GM19455 (cell line): ENCODE results near the gene TRPV4.

ENCODE experiments used
- ATAC-seq: cut with Tn5 transposase; IDR thresholded peaks from one replicate; pipeline ENCODE4 v1.9.1; 2021; ENCODE audit not compliant: unreplicated experiment

Gene TRPV4

DNA sequence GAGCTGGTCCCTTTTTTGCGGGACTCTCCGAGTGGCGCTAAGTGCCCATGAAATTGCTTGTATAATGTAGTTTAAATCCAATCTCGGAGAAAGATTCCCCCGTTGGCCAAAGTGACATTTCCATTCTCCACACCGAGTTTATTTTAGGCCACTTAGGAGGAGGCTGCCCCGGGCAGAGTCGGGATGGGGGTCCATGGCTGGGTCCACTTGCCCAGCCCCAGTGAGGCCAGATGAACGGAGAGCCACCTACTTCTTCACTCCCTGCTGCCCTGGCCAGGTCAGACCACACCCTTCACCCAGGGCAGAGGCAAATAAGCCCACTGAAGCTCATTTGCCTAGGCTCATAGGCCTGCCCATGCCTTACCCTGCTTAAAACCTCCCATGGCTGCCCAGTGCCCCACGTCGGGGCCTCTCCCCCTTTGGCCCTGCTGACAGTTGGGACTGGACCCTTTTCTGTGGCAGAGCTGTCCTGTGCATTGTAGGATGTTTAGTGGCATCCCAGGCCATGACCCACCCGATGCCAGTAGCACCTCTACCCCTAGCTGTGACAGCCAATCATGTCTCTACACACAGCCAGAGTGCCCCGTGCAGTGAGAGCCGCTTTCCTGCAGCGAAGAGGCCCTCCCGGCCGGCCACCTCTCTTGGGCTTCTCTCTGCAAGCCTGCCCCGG lies 68.3 kb downstream of the TRPV4 start:
- ATAC-seq, result no peak

GRCh38 chr12:109764123-109764522 lies 69.1 kb downstream of the TRPV4 start:
- ATAC-seq, result no peak

DNA sequence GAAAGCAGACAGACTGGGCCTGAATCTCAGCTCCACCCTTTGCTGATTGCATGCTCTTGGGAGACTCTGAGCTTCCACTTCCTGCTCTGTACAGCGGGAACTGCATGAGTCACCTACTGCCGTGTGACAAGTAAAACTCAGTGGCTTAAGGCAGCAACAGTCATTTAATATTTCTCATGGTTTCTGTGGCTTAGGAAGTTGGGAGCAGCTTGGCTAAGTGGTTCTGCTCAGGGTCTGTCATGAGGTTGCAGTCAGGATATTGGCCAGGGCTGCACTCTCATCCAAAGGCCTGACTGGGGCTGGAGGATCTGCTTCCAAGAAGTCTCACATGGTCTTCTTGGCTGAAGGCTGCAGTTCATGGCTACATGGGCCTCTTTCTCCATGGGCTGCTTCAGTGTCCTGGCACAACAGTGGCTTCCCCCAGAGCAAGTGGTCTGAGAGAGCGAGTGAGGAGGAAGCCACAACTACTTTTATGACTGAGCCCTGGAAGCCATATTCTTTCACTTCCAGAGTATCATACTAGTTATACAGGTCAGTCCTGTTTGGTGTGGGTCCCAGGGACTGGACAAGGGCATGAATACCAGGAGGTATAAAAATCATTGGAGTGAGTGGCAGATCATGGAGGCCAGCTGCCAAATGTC lies 69.9 kb downstream of the TRPV4 start:
- ATAC-seq, result no peak

- no peak for ATAC-seq
Observed at GRCh38 chr12:109762673-109763191, 70.5 kb downstream of the TRPV4 start.

DNA sequence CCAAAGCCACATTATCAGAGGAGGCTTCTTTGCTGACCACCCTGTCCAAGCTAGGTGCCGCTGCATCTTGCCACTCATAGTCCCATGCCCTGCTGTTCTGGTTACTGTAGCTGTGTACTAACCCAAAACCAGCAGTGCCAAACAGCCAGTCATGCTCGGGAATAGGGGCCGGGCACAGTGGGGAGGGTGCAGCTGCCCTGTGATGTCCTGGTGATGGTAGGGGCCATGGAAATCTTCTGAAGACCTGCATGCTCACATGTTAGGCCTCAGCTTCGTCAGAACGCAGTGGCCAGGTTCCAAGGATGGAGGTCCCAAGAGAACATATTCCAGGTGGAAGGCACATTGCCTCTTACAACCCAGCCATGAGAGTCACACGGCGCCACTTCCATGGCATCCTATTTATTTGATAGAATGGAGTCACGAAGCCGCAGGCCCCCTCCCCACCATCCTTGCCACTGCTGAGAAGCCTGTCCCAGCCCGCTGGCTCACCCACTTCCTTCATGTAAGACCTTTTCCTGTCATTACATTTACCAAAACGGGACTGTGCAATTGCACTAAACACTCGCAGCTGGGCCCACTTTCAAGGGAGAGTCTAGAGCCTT lies 71.0 kb downstream of the TRPV4 start:
- ATAC-seq, result no peak

DNA sequence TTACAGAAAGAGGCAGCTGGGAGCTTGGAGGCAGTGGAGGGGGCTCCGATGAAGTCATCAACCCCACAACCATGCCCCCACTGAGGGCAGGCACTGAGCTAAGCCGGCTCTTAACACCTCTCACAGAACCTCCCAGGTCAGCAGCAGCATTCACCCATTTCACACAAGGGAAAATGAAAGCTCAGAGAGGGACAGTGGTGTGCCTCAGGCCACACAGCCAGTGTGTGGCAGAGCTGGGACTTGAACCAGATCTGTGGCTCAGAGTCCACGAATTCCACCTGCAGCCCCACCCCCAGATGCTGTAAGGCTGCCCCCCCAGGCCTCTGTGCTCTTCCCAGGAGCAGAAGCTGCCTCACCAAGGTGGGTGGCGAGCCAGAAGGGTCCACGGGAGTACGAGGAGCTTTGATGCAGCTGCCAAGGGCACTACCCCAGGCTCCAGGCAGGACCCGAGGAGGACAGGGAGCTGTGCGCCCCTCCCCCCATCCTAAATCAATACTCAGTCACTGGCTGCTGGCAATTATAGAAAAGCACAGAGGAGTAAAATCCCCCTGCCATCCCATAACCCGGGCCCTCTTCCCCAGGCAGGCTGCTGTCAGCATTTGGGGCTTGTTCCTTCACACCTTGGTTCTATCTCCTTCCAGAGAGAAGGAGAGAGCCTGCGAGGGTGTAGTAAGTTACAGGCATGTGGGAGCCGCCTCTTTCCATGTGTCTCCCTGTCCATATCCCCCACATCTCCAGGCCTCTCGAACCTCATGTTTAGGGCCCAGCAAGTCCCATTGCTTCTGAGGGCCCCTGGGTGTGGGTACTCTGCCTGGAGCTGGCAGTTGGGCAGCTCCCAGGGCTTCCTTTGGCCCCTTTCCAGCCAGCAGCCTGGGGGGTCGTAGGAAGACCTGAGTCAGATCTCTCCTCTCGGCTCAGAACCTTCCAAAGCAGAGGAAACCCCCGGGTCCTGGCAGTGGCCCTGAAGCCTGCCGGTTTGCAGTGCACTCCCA lies 72.0 kb downstream of the TRPV4 start:
- no peak for ATAC-seq

GRCh38 chr12:109760031-109760929 lies 72.9 kb downstream of the TRPV4 start:
- no peak for ATAC-seq

GRCh38 chr12:109759595-109759994 lies 73.6 kb downstream of the TRPV4 start:
- ATAC-seq, result no peak

DNA sequence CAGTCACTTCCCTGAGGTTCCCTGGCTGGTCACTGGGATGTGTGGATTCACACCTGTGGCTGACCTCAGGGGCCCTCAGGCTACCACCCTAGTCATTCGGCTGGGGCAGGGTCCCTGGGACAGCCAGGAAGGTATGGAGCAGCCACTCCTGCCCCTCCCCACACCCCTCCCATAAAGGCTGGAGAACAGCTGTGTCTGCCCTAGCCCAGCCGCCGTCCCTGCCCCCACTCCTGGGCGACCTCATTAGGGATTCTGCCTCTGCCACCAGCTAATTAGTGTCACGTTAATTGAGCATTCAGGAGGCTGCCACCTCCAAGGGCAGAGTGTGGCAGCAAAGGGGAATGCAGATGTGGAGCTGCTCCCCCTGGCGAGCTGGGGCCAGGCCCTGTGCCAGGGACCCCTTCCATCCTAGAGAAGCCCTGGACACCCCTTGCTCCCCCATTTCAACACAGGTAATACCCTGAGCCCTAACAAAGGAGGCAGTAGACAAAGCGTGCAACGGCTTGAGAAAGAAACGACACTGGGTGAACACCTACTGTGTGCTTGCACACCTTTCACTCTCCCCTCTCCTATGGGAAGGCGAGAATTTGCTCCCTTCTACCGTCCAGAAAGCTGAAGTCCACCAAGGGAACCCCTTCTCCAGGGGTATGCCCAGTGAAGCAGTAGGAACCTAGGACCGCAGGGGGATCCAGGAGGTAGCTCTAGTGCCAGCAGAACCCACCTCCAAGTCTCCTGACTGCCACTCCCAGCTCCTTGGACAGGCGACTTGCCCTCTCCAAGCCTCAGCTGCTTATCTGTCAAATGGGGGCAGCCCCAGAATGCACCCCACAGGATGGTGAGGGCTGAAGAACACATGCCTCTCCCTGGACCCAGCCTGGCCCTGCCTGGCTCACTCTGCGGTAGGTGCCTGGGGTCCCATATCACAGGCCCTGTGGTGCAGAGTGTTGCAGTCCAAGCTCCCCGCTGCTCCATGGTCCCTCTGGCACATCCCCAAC lies 74.5 kb downstream of the TRPV4 start:
- ATAC-seq, result no peak

GRCh38 chr12:109757671-109758265 lies 75.4 kb downstream of the TRPV4 start:
- ATAC-seq, result no peak

- ATAC-seq, result no peak
Observed at GRCh38 chr12:109756457-109756856, 76.7 kb downstream of the TRPV4 start.

DNA sequence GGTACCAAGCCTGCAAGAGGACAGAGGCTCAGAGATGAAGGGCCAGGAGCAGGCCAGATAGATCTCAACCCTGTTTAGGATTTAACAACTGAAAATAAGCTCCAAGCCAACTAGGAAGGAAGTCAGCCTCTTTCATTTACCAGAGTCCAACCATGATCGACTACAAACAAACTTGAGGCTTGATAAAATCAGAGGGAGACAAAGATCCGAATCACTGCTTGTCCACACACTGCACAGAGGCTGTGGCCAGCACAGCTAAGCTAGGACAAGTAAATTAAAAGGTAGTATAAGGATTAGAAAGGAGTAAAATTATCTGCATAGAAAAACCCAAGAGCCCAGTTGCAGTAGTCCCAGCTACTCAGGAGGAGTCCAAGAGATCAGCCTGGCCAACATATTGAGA lies 79.2 kb downstream of the TRPV4 start:
- ATAC-seq, result no peak

DNA sequence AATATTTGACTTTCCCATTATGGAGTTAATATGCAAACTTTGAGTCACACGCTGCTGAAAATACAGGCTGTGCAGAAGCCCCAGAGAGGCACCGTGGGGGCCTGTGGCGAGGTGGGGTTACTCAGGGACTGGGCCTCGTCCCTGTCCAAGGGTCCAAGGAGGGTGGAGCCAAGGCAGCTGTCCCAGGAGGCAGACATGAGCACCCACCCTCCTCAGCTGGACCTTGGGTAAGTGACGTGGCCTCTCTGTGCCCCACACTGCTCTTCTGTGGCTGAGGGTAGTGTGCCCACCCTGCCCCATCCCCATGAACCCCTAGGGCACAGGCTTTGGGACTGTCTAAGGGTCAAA lies 80.2 kb downstream of the TRPV4 start:
- ATAC-seq, result no peak

DNA sequence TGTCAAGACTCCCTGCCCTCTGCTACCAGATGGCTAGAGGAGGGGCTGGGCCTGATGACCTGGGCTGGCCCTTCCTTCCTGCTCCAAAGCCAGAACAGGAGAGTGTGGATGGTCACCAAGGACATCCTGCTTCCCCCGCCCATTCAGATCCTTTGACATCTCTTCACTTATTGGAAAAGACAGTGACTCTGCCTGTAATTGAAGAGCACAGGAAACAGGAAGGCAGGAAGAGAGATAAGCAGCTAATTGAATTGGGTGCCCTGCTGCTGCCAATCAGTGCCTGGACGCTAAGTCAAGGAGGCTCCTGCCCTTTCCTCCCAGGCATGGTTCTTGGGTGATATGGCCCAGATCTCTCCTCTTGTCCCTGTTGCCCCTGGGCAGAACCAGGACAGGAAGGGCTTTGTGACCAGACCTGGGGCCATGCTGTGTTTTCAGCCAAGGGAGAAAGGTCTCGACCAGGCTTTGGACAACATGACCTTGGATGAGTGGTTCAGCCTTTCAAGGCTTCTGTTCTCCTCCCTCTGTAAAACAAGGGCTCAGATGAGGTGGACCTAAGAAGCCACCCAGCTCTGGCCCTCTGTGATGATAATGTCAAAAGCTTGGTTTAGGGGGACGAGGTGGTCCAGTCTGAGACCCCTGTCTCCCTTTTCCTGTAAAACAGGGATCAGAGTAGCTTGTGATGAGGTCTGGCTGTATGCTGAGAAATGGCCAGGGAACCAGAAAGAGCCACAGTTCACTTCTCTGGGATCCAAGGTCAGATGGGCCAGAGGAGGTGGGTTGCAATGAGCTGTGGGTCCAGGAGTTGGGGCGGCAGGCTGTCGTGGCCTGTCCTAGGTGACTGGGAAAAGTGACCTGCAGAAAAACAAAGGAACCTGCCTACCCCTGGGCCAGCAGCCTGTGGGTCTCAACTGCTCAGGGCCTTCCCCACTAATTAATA lies 80.8 kb downstream of the TRPV4 start:
- ATAC-seq, result no peak

DNA sequence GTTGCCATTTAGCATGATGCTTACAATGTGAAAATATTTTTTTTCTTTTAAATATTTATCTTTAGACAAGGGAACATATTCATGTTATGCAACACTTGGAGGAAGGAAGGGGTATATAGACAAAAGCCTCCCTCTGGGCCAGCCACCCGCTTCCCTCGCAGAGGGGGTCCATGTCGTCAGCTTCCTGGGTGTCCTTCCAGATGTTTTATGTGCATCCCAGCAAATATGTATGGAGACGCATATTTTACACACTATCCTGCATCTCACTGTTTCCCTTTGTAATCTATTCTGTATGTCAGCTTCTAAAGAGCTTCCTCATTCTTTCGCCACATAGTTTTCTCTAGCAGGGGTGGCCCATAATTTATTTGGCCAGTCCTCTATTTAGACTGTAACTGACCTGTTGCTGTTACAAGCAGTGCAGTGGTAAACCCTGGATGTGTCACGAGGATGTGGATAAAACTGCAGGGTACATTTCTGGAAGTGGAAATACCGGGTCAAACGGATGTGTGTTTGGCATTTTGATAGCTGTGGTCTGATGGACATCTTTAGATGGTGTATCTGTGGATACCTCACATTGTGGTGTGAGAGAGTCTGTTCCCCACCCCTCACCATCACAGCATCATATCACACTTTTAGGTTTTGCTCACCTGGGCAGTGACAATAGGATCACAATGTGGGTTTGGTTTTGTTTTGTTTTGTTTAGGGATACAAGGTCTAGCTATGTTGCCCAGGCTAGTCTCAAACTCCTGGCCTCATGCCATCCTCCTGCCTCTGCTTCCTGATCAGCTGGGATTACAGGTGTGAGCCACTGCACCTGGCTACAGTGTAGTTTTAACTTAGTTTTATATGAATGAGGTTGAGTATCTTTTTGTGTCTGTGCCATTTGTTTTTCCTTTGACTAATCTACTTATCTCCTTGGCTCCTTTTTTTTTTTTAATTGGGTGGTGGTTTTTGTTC lies 87.9 kb downstream of the TRPV4 start:
- no peak for ATAC-seq

DNA sequence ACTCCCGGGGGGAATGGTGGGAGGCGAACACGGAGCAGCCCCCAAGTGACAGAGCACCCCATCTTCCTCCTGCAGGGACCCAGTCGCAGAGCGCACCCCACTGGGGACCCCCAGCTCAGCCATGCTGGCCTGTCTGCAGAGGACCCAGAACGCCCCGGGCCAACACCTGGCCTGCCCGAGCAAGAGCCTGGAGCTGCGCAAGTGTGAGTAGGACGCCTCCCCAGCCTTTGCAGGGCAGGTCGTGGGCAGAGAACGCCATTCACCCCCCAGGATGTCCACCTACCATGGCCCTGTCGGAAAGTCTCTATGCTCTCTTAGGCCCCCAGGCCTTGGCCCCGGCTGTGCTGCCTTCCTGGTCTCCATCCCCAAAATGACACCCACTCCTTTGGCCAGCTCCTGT lies 89.2 kb downstream of the TRPV4 start:
- no peak for ATAC-seq
